Measurements from ENCODE around the gene PBLD.

Gene PBLD

DNA sequence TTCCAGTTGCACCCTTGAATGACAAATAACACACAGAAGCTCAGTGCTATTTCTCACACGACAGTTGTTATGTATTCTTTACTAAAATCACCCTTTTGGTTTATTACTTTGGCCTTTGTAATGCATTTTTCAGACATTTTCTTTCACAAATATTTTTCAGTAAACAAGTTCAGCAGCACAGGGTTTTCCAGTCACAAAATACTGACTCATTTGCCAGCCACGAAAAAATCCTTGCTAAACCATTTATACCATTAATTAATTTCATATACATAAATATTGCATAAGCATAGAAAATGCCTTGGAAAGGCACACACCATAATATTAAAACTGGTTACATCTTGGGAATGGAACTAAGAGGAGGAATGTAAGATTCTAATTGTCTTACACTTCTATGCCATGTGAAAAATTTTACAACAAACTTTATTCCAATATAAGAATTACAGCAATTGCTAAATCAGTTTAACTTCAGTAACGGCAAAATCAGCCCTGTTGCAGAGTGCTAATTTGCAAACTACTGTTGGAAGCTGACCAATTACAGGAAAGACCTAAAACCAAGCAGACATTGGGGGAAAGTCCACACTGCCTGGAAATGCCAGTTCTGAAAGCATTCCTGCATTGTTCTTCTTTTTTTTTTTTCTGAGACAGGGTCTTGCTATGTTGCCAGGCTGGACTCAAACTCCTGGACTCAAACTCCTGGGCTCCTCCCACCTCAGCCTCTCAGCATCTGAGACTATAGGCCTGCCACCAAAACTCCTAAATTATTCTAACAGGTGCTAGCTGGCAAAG lies 31.6 kb upstream of the PBLD start:
- no peak overlapping the region for H3K56ac ChIP-seq (ENCODE audit: low read length)
- no peak overlapping the region for H3K23ac ChIP-seq (ENCODE audit: low read length)
- no peak overlapping the region for H2BK15ac ChIP-seq (replicated peaks; ENCODE audit: low read depth)
- H3K36me3 ChIP-seq (ENCODE audit: control insufficient read depth, insufficient read depth, low read length): no peaks in the 10 kb centered on the region
- no peak overlapping the region for H3K27ac ChIP-seq (ENCODE audit: low read depth, low read length)
- no peak overlapping the region for H3K9ac ChIP-seq (ENCODE audit: low read length)
- H3K4me3 ChIP-seq (ENCODE audit: low read length): no peak overlapping the region
- H3K4me2 ChIP-seq (ENCODE audit: low read length): no peak overlapping the region
- no peak overlapping the region for H2BK120ac ChIP-seq (ENCODE audit: low read depth, low read length)
- H2AK5ac ChIP-seq (ENCODE audit: low read length): no peak overlapping the region
- H3K18ac ChIP-seq (ENCODE audit: low read length): no peak overlapping the region
- DNase-seq: no peak
- no peak overlapping the region for H4K8ac ChIP-seq (ENCODE audit: low read depth, low read length)
- H3K4me1 ChIP-seq (ENCODE audit: control insufficient read depth, low read depth, low read length): no peaks in the 10 kb centered on the region
- no peak overlapping the region for H2BK5ac ChIP-seq (ENCODE audit: low read length)
- no peak overlapping the region for H4K5ac ChIP-seq (ENCODE audit: low read length)
- no peaks in the 10 kb centered on the region for H3K27me3 ChIP-seq (ENCODE audit: insufficient read depth, low read length, poor library complexity)
- H3K4ac ChIP-seq (ENCODE audit: low read depth, low read length): no peak overlapping the region
- H3K79me1 ChIP-seq (ENCODE audit: low read length): no peaks in the 10 kb centered on the region
- no peaks in the 10 kb centered on the region for H3K79me2 ChIP-seq (ENCODE audit: control insufficient read depth, insufficient read depth, low read length)
- 100% methylated on average over 1 of the region's 3 CpGs for WGBS (ENCODE audit: extremely low coverage, insufficient coverage, low lambda C conversion rate)

DNA sequence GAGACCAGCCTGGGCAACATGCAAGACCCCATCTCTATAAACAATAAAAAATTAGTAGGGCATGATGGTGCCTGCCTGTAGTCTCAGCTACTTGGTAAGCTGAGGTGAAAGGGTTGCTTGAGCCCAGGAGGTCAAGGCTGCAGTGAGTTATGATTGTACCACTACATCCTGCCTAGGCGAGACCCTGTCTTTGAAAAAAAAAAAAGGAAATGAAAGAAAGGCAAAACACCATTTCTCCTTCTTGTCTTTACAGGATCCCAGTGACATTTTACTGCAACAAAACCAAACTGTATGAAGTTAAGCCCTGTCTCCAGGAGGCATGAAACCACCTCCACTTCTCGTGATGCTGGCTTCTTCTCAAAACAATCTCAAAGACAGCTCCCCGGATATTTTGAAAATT lies 29.9 kb upstream of the PBLD start:
- Histone ChIP-seq H3K4ac (ENCODE audit: low read depth, low read length) (no peak overlapping the region), H3K27ac (ENCODE audit: low read depth, low read length) (no peak overlapping the region), H3K79me2 (ENCODE audit: control insufficient read depth, insufficient read depth, low read length) (no peaks in the 10 kb centered on the region), H2BK15ac (replicated peaks; ENCODE audit: low read depth) (no peak overlapping the region), H3K23ac (ENCODE audit: low read length) (no peak overlapping the region), H3K36me3 (ENCODE audit: control insufficient read depth, insufficient read depth, low read length) (no peaks in the 10 kb centered on the region), H2BK120ac (ENCODE audit: low read depth, low read length) (no peak overlapping the region), H4K8ac (ENCODE audit: low read depth, low read length) (no peak overlapping the region), H4K5ac (ENCODE audit: low read length) (no peak overlapping the region), H3K56ac (ENCODE audit: low read length) (no peak overlapping the region), H3K9ac (ENCODE audit: low read length) (no peak overlapping the region), H3K4me2 (ENCODE audit: low read length) (no peak overlapping the region), H3K27me3 (ENCODE audit: insufficient read depth, low read length, poor library complexity) (no peaks in the 10 kb centered on the region), H3K18ac (ENCODE audit: low read length) (no peak overlapping the region), H2AK5ac (ENCODE audit: low read length) (no peak overlapping the region), H3K79me1 (ENCODE audit: low read length) (no peaks in the 10 kb centered on the region), H3K4me3 (ENCODE audit: low read length) (no peak overlapping the region), H3K4me1 (ENCODE audit: control insufficient read depth, low read depth, low read length) (no peaks in the 10 kb centered on the region), H2BK5ac (ENCODE audit: low read length) (no peak overlapping the region)
- DNase-seq: no peak
- WGBS (ENCODE audit: extremely low coverage, insufficient coverage, low lambda C conversion rate): no CpG with 5 or more reads among the region's 3 CpGs

DNA sequence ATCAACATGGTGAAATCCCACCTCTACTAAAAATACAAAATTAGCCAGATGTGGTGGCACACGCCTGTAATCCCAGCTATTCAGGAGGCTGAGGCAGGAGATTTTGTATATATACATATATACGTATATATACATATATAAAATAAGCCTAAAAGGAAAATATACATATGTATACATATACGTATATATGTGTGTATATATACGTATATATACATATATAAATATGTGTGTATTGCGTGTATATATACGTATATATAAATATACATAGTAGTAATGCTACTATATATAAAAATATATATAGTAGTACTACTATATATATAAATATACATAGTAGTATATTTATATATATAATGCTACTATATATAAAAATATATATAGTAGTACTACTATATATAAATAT lies 26.5 kb upstream of the PBLD start:
- no peak overlapping the region for H3K4me3 ChIP-seq (ENCODE audit: low read length)
- H3K27me3 ChIP-seq (ENCODE audit: insufficient read depth, low read length, poor library complexity): no peaks in the 10 kb centered on the region
- no peak overlapping the region for H2AK5ac ChIP-seq (ENCODE audit: low read length)
- no peak overlapping the region for H3K18ac ChIP-seq (ENCODE audit: low read length)
- no peak overlapping the region for H4K5ac ChIP-seq (ENCODE audit: low read length)
- no peak overlapping the region for H3K4me2 ChIP-seq (ENCODE audit: low read length)
- H3K4ac ChIP-seq (ENCODE audit: low read depth, low read length): no peak overlapping the region
- H3K23ac ChIP-seq (ENCODE audit: low read length): no peak overlapping the region
- no peak overlapping the region for H3K27ac ChIP-seq (ENCODE audit: low read depth, low read length)
- H3K9ac ChIP-seq (ENCODE audit: low read length): no peak overlapping the region
- no peak for DNase-seq
- no peaks in the 10 kb centered on the region for H3K79me2 ChIP-seq (ENCODE audit: control insufficient read depth, insufficient read depth, low read length)
- no peak overlapping the region for H3K56ac ChIP-seq (ENCODE audit: low read length)
- H3K4me1 ChIP-seq (ENCODE audit: control insufficient read depth, low read depth, low read length): no peaks in the 10 kb centered on the region
- no peak overlapping the region for H4K8ac ChIP-seq (ENCODE audit: low read depth, low read length)
- WGBS (ENCODE audit: extremely low coverage, insufficient coverage, low lambda C conversion rate): no CpG with 5 or more reads among the region's 6 CpGs
- H3K36me3 ChIP-seq (ENCODE audit: control insufficient read depth, insufficient read depth, low read length): peaks cover 3% of the 10 kb centered on the region
- H2BK5ac ChIP-seq (ENCODE audit: low read length): no peak overlapping the region
- H2BK120ac ChIP-seq (ENCODE audit: low read depth, low read length): no peak overlapping the region
- H3K79me1 ChIP-seq (ENCODE audit: low read length): no peaks in the 10 kb centered on the region
- H2BK15ac ChIP-seq (replicated peaks; ENCODE audit: low read depth): no peak overlapping the region

DNA sequence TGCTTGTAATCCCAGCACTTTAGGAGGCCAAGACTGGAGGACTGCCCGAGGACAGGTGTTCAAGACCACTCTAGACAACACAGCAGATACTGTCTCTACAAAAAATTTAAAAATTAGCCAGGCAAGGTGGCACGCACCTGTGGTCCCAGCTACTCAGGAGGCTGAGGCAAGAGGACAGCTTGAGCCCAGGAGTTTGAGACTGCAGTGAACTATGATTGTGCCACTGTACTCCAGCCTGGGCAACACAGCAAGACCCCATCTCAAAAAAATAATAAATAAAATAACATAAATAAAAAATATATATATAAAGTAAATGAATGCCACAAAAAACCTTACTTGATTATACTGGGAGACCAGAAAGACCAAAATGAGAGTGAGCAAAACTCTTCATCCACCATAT lies 20.8 kb upstream of the PBLD start:
- no peak overlapping the region for H2BK5ac ChIP-seq (ENCODE audit: low read length)
- H4K8ac ChIP-seq (ENCODE audit: low read depth, low read length): no peak overlapping the region
- H2BK120ac ChIP-seq (ENCODE audit: low read depth, low read length): no peak overlapping the region
- no peak overlapping the region for H3K27ac ChIP-seq (ENCODE audit: low read depth, low read length)
- H3K4ac ChIP-seq (ENCODE audit: low read depth, low read length): no peak overlapping the region
- no peak overlapping the region for H2BK15ac ChIP-seq (replicated peaks; ENCODE audit: low read depth)
- no peak overlapping the region for H3K56ac ChIP-seq (ENCODE audit: low read length)
- H3K79me1 ChIP-seq (ENCODE audit: low read length): no peaks in the 10 kb centered on the region
- no peak overlapping the region for H3K4me2 ChIP-seq (ENCODE audit: low read length)
- H3K18ac ChIP-seq (ENCODE audit: low read length): no peak overlapping the region
- no peak overlapping the region for H3K23ac ChIP-seq (ENCODE audit: low read length)
- H3K36me3 ChIP-seq (ENCODE audit: control insufficient read depth, insufficient read depth, low read length): peaks cover 3% of the 10 kb centered on the region
- H2AK5ac ChIP-seq (ENCODE audit: low read length): no peak overlapping the region
- no peaks in the 10 kb centered on the region for H3K27me3 ChIP-seq (ENCODE audit: insufficient read depth, low read length, poor library complexity)
- no peaks in the 10 kb centered on the region for H3K4me1 ChIP-seq (ENCODE audit: control insufficient read depth, low read depth, low read length)
- H3K9ac ChIP-seq (ENCODE audit: low read length): no peak overlapping the region
- H3K4me3 ChIP-seq (ENCODE audit: low read length): no peak overlapping the region
- no peak for DNase-seq
- no CpG with 5 or more reads among the region's 2 CpGs for WGBS (ENCODE audit: extremely low coverage, insufficient coverage, low lambda C conversion rate)
- H4K5ac ChIP-seq (ENCODE audit: low read length): no peak overlapping the region
- no peaks in the 10 kb centered on the region for H3K79me2 ChIP-seq (ENCODE audit: control insufficient read depth, insufficient read depth, low read length)

DNA sequence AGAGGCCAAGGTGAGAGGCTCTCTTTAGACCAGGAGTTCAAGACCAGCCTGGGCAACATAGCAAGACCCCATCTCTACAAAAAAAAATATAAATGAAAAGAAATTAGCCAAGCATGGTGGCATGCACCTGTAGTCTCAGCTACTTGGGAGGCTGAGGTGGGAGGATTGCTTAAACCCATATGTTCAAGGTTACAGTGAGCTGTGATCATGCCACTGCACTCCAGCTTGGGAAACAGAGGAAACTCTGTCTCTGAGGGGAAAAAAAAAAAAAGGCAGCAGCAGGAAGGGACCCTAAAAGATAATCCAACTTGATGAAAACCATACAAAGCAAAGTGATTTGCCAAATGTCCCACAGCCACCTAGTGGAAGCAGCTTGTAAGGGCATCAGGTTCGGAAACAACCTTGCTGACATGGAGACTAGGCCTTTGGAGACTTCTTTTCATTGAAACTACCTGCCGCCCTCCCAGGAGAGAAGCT lies 15.6 kb upstream of the PBLD start:
- Histone ChIP-seq H3K4me3 (ENCODE audit: low read length) (no peak overlapping the region), H3K4me2 (ENCODE audit: low read length) (no peak overlapping the region), H3K36me3 (ENCODE audit: control insufficient read depth, insufficient read depth, low read length) (no peaks in the 10 kb centered on the region), H2BK5ac (ENCODE audit: low read length) (no peak overlapping the region), H3K56ac (ENCODE audit: low read length) (no peak overlapping the region), H2BK120ac (ENCODE audit: low read depth, low read length) (no peak overlapping the region), H3K27me3 (ENCODE audit: insufficient read depth, low read length, poor library complexity) (no peaks in the 10 kb centered on the region), H3K9ac (ENCODE audit: low read length) (no peak overlapping the region), H3K18ac (ENCODE audit: low read length) (no peak overlapping the region), H3K4ac (ENCODE audit: low read depth, low read length) (no peak overlapping the region), H3K23ac (ENCODE audit: low read length) (no peak overlapping the region), H3K79me2 (ENCODE audit: control insufficient read depth, insufficient read depth, low read length) (no peaks in the 10 kb centered on the region), H2BK15ac (replicated peaks; ENCODE audit: low read depth) (no peak overlapping the region), H3K27ac (ENCODE audit: low read depth, low read length) (no peak overlapping the region), H4K5ac (ENCODE audit: low read length) (no peak overlapping the region), H3K4me1 (ENCODE audit: control insufficient read depth, low read depth, low read length) (no peaks in the 10 kb centered on the region), H3K79me1 (ENCODE audit: low read length) (no peaks in the 10 kb centered on the region), H4K8ac (ENCODE audit: low read depth, low read length) (no peak overlapping the region), H2AK5ac (ENCODE audit: low read length) (no peak overlapping the region)
- no CpG with 5 or more reads among the region's 2 CpGs for WGBS (ENCODE audit: extremely low coverage, insufficient coverage, low lambda C conversion rate)
- peak; percentile 80 for DNase-seq

DNA sequence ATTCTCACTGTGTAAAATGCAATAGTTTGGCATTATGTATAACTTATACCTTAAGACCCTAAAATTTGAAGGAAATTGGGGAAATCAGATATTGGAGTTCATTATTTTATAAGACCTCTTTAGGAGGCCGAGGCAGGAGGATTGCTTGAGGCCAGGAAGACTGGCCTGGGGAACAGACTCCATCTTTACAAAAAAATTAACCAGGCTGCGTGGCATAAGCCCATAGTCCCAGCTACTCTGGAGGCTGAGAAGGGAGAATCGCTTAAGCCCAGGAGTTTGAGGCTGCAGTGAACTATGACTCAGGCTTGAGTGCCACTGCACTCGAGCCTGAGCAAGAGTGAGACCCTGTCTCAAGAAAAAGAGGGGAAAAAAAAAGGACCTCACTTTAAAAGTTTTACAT lies 14.0 kb upstream of the PBLD start:
- H3K4me2 ChIP-seq (ENCODE audit: low read length): no peak overlapping the region
- no peak for DNase-seq
- H3K4me1 ChIP-seq (ENCODE audit: control insufficient read depth, low read depth, low read length): no peaks in the 10 kb centered on the region
- no peak overlapping the region for H2BK5ac ChIP-seq (ENCODE audit: low read length)
- H3K23ac ChIP-seq (ENCODE audit: low read length): no peak overlapping the region
- WGBS (ENCODE audit: extremely low coverage, insufficient coverage, low lambda C conversion rate): no CpG with 5 or more reads among the region's 4 CpGs
- no peak overlapping the region for H3K4ac ChIP-seq (ENCODE audit: low read depth, low read length)
- H3K4me3 ChIP-seq (ENCODE audit: low read length): no peak overlapping the region
- H3K27ac ChIP-seq (ENCODE audit: low read depth, low read length): no peak overlapping the region
- H4K5ac ChIP-seq (ENCODE audit: low read length): no peak overlapping the region
- H2BK120ac ChIP-seq (ENCODE audit: low read depth, low read length): no peak overlapping the region
- no peaks in the 10 kb centered on the region for H3K36me3 ChIP-seq (ENCODE audit: control insufficient read depth, insufficient read depth, low read length)
- no peaks in the 10 kb centered on the region for H3K79me1 ChIP-seq (ENCODE audit: low read length)
- no peak overlapping the region for H2AK5ac ChIP-seq (ENCODE audit: low read length)
- H3K56ac ChIP-seq (ENCODE audit: low read length): no peak overlapping the region
- no peak overlapping the region for H3K9ac ChIP-seq (ENCODE audit: low read length)
- no peak overlapping the region for H3K18ac ChIP-seq (ENCODE audit: low read length)
- H3K27me3 ChIP-seq (ENCODE audit: insufficient read depth, low read length, poor library complexity): no peaks in the 10 kb centered on the region
- no peak overlapping the region for H2BK15ac ChIP-seq (replicated peaks; ENCODE audit: low read depth)
- H4K8ac ChIP-seq (ENCODE audit: low read depth, low read length): no peak overlapping the region
- no peaks in the 10 kb centered on the region for H3K79me2 ChIP-seq (ENCODE audit: control insufficient read depth, insufficient read depth, low read length)
